ENCODE measurements around the gene TUBGCP4.

DNA sequence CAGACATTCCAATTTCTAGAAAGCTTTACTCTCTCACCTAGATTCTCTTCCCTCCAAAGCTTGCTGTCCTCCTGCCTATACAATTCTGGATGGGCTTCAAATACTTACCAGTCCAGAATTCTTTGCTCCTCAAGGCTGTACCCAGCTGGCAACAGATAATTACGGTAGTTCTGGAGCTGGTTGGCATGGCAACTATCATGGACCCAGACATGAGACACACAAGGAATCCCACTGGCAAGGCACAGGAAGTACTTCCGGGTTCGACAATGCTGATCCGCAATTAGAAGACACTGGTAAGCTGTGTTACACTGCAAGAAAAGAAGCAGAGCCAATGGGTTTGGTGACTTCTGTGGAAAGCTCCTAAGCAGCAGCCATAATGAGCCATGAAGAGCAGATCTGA lies 37.9 kb downstream of the TUBGCP4 start:
- TF ChIP-seq POLR2A (IDR thresholded peaks at IDR 0.05; ENCODE audit: low read length) (no peak), CTCF (IDR thresholded peaks at IDR 0.05) (no peak), EP300 (IDR thresholded peaks at IDR 0.05) (no peak), MYC (IDR thresholded peaks at IDR 0.05; ENCODE audit: borderline replicate concordance, low read length) (no peak), ZFP36 (IDR thresholded peaks at IDR 0.05; ENCODE audit: borderline replicate concordance, partially characterized antibody) (no peak), CEBPB (IDR thresholded peaks at IDR 0.05) (no peak), ELK1 (IDR thresholded peaks at IDR 0.05; ENCODE audit: low read depth, low read length) (no peak)
